Effector memory CD8-positive, alpha-beta T cell (primary cell): ENCODE measurements around the gene MEAK7.

ENCODE experiments used
- ATAC-seq: fragments of 150-1000 bp; cut with Tn5 transposase; replicated peaks from 2 replicates; pipeline ENCODE4 v1.10.0; 2021; ENCODE audit warnings: mild to moderate bottlenecking, moderate library complexity
- DNase-seq, 3 experiments: peaks; one replicate each; pipeline ENCODE4 v3.0.0; 2021
- H3K27ac Mint-ChIP-seq, 2 donors: one replicate each; pipeline ENCODE4 v1.8.0; 2022; ENCODE audit warnings: mild to moderate bottlenecking in 2 of 2, mixed read lengths in 2 of 2, moderate library complexity in 2 of 2
- H3K27me3 Mint-ChIP-seq, 2 donors: one replicate each; pipeline ENCODE4 v1.8.0; 2022; ENCODE audit warnings: mixed read lengths in 2 of 2
- H3K36me3 Mint-ChIP-seq: one replicate; pipeline ENCODE4 v1.8.0; 2022; ENCODE audit warnings: mild to moderate bottlenecking, moderate library complexity, mixed read lengths; ENCODE audit not compliant: insufficient read depth
- H3K4me1 Mint-ChIP-seq, 2 donors: one replicate each; pipeline ENCODE4 v1.8.0; 2022; ENCODE audit warnings: low read depth in 2 of 2, mixed read lengths in 2 of 2
- H3K4me3 Mint-ChIP-seq, 2 donors: one replicate each; pipeline ENCODE4 v1.8.0; 2022; ENCODE audit warnings: mild to moderate bottlenecking in 2 of 2, mixed read lengths in 2 of 2, moderate library complexity in 2 of 2
- H3K9me3 Mint-ChIP-seq, 2 donors: one replicate each; pipeline ENCODE4 v1.8.0; 2022; ENCODE audit warnings: mixed read lengths in 2 of 2

The MEAK7 gene

GRCh38 chr16:84471966-84472365 is 32.5 kb downstream of the MEAK7 start:
- H3K4me1 Mint-ChIP-seq = peaks cover 0 to 3% of the 10 kb centered on the region in 2 donors
- H3K9me3 Mint-ChIP-seq = no peaks in the 10 kb centered on the region
- peaks cover 5% of the 10 kb centered on the region for H3K36me3 Mint-ChIP-seq
- H3K27me3 Mint-ChIP-seq = no peaks in the 10 kb centered on the region
- H3K4me3 Mint-ChIP-seq = no peak overlapping the region
- no peak overlapping the region for H3K27ac Mint-ChIP-seq
- ATAC-seq (no peak), DNase-seq (no peak)

GRCh38 chr16:84471316-84471715 is 33.1 kb downstream of the MEAK7 start:
- Mint-ChIP-seq H3K9me3 (no peaks in the 10 kb centered on the region), H3K4me1 (peaks cover 0 to under 1% of the 10 kb centered on the region in 2 donors), H3K4me3 (no peak overlapping the region), H3K36me3 (peaks cover 5% of the 10 kb centered on the region), H3K27ac (no peak overlapping the region), H3K27me3 (no peaks in the 10 kb centered on the region)
- DNase-seq = no peak
- ATAC-seq = no peak

GRCh38 chr16:84467709-84468108 is 36.8 kb downstream of the MEAK7 start:
- Mint-ChIP-seq H3K27ac (no peak overlapping the region), H3K36me3 (no peaks in the 10 kb centered on the region), H3K9me3 (no peaks in the 10 kb centered on the region), H3K4me1 (no peaks in the 10 kb centered on the region), H3K27me3 (no peaks in the 10 kb centered on the region), H3K4me3 (no peak overlapping the region)
- ATAC-seq (no peak), DNase-seq (no peak)

- Mint-ChIP-seq H3K4me1 (no peaks in the 10 kb centered on the region), H3K9me3 (no peaks in the 10 kb centered on the region), H3K27ac (no peak overlapping the region), H3K4me3 (no peak overlapping the region), H3K27me3 (no peaks in the 10 kb centered on the region), H3K36me3 (no peaks in the 10 kb centered on the region)
- ATAC-seq (no peak), DNase-seq (no peak)
Measured at GRCh38 chr16:84467256-84467655, 37.2 kb downstream of the MEAK7 start.

- DNase-seq (no peak), ATAC-seq (no peak)
- Mint-ChIP-seq H3K4me3 (no peak overlapping the region), H3K4me1 (no peaks in the 10 kb centered on the region), H3K27me3 (no peaks in the 10 kb centered on the region), H3K9me3 (no peaks in the 10 kb centered on the region), H3K27ac (no peak overlapping the region), H3K36me3 (no peaks in the 10 kb centered on the region)
Measured at GRCh38 chr16:84466692-84467091, 37.8 kb downstream of the MEAK7 start.

- no peaks in the 10 kb centered on the region for H3K4me1 Mint-ChIP-seq
- no peak overlapping the region for H3K27ac Mint-ChIP-seq
- H3K9me3 Mint-ChIP-seq = no peaks in the 10 kb centered on the region
- DNase-seq (no peak), ATAC-seq (no peak)
- no peaks in the 10 kb centered on the region for H3K27me3 Mint-ChIP-seq
- no peak overlapping the region for H3K4me3 Mint-ChIP-seq
- peaks cover 5% of the 10 kb centered on the region for H3K36me3 Mint-ChIP-seq
Measured at GRCh38 chr16:84465154-84465553, 39.3 kb downstream of the MEAK7 start.

GRCh38 chr16:84464116-84464515 is 40.3 kb downstream of the MEAK7 start:
- no peak overlapping the region for H3K27ac Mint-ChIP-seq
- H3K4me3 Mint-ChIP-seq = no peak overlapping the region
- H3K36me3 Mint-ChIP-seq = peaks cover 5% of the 10 kb centered on the region
- ATAC-seq (no peak), DNase-seq (no peak)
- no peaks in the 10 kb centered on the region for H3K9me3 Mint-ChIP-seq
- no peaks in the 10 kb centered on the region for H3K4me1 Mint-ChIP-seq
- no peaks in the 10 kb centered on the region for H3K27me3 Mint-ChIP-seq

- no peaks in the 10 kb centered on the region for H3K9me3 Mint-ChIP-seq
Measured at GRCh38 chr16:84463221-84463620, 41.2 kb downstream of the MEAK7 start.

GRCh38 chr16:84462296-84463210 is 41.9 kb downstream of the MEAK7 start:
- Mint-ChIP-seq H3K27me3 (no peaks in the 10 kb centered on the region), H3K27ac (no peak overlapping the region), H3K4me3 (no peak overlapping the region), H3K9me3 (no peaks in the 10 kb centered on the region), H3K36me3 (peaks cover 5% of the 10 kb centered on the region), H3K4me1 (no peaks in the 10 kb centered on the region)
- no peak for DNase-seq
- no peak for ATAC-seq

More at GRCh38 chr16:84463221-84463620, 41.2 kb downstream of the MEAK7 start:
- Mint-ChIP-seq H3K27me3 (no peaks in the 10 kb centered on the region), H3K4me3 (no peak overlapping the region), H3K27ac (no peak overlapping the region), H3K36me3 (peaks cover 5% of the 10 kb centered on the region), H3K4me1 (no peaks in the 10 kb centered on the region)
- no peak for DNase-seq
- ATAC-seq = no peak

GRCh38 chr16:84461413-84462295 is 42.8 kb downstream of the MEAK7 start:
- ATAC-seq = no peak
- Mint-ChIP-seq H3K36me3 (peaks cover 5% of the 10 kb centered on the region), H3K9me3 (no peaks in the 10 kb centered on the region), H3K27me3 (no peaks in the 10 kb centered on the region), H3K4me1 (no peaks in the 10 kb centered on the region), H3K4me3 (no peak overlapping the region), H3K27ac (peak overlapping the region in 1 of 2 donors; percentile 49)
- DNase-seq = no peak

- ATAC-seq (no peak), DNase-seq (no peak)
- Mint-ChIP-seq H3K4me1 (no peaks in the 10 kb centered on the region), H3K9me3 (no peaks in the 10 kb centered on the region), H3K4me3 (no peak overlapping the region), H3K36me3 (peaks cover 5% of the 10 kb centered on the region), H3K27ac (no peak overlapping the region), H3K27me3 (no peaks in the 10 kb centered on the region)
Measured at GRCh38 chr16:84461029-84461412, 43.4 kb downstream of the MEAK7 start.

GRCh38 chr16:84460406-84461028 is 43.9 kb downstream of the MEAK7 start:
- Mint-ChIP-seq H3K4me1 (no peaks in the 10 kb centered on the region), H3K27me3 (no peaks in the 10 kb centered on the region), H3K4me3 (no peak overlapping the region), H3K9me3 (no peaks in the 10 kb centered on the region), H3K27ac (no peak overlapping the region), H3K36me3 (peaks cover 5% of the 10 kb centered on the region)
- ATAC-seq = no peak
- DNase-seq = no peak

- H3K4me3 Mint-ChIP-seq = no peak overlapping the region
- DNase-seq (no peak), ATAC-seq (no peak)
- H3K4me1 Mint-ChIP-seq = no peaks in the 10 kb centered on the region
- H3K36me3 Mint-ChIP-seq = peaks cover 5% of the 10 kb centered on the region
- H3K9me3 Mint-ChIP-seq = no peaks in the 10 kb centered on the region
- no peaks in the 10 kb centered on the region for H3K27me3 Mint-ChIP-seq
- H3K27ac Mint-ChIP-seq = no peak overlapping the region
Measured at GRCh38 chr16:84459941-84460405, 44.5 kb downstream of the MEAK7 start.
